HepG2 (cell line): ENCODE results near the gene DLL1. TPM values are rescaled to one million over a fixed set of nuclear protein-coding genes. Genes with fewer than 3 reads are reported as not detected.

Source experiments
- AKAP8 ChIP-seq: sonication (generic); formaldehyde crosslinking; IDR thresholded peaks from 2 replicates; pipeline ENCODE4 v1.5.1; 2020; ENCODE audit warnings: mild to moderate bottlenecking, missing genetic modification reagents
- CBX1 ChIP-seq: IDR thresholded peaks from one replicate; pipeline ENCODE4 v1.6.1; 2016; ENCODE audit warnings: antibody characterized with exemption, low read depth
- CC2D1A ChIP-seq: sonication (generic); formaldehyde crosslinking; IDR thresholded peaks from 2 replicates; pipeline ENCODE4 v1.8.1; 2023; ENCODE audit warnings: mild to moderate bottlenecking, missing genetic modification reagents
- FOXA1 ChIP-seq, 2 experiments: fragments of 450-650 bp in 1 of 2; sonication (generic) in 1 of 2; formaldehyde crosslinking in 1 of 2; IDR thresholded peaks; 2 replicates each; pipeline versions ENCODE4 v1.4.0 to v1.6.1; 2016 to 2020; ENCODE audit warnings: missing genetic modification reagents in 1 of 2
- FOXO1 ChIP-seq: sonication (generic); formaldehyde crosslinking; IDR thresholded peaks from 2 replicates; pipeline ENCODE4 v1.4.0; 2020; ENCODE audit warnings: missing genetic modification reagents
- IKZF4 ChIP-seq: sonication (generic); formaldehyde crosslinking; IDR thresholded peaks from 2 replicates; pipeline ENCODE4 v1.5.1; 2020; ENCODE audit warnings: borderline replicate concordance, mild to moderate bottlenecking, low read depth, missing genetic modification reagents; ENCODE audit errors: not compliant biosample characterization
- KDM2A ChIP-seq: sonication (generic); formaldehyde crosslinking; IDR thresholded peaks from 2 replicates; pipeline ENCODE4 v1.4.0; 2020; ENCODE audit warnings: low read depth, missing genetic modification reagents, borderline replicate concordance
- PAWR ChIP-seq: sonication (generic); formaldehyde crosslinking; IDR thresholded peaks from 2 replicates; pipeline ENCODE4 v1.4.0; 2020; ENCODE audit warnings: missing genetic modification reagents, mild to moderate bottlenecking, borderline replicate concordance
- POLR2G ChIP-seq: fragments of 200-400 bp; formaldehyde crosslinking; IDR thresholded peaks from 2 replicates; pipeline ENCODE4 v1.6.1; 2018; ENCODE audit warnings: mild to moderate bottlenecking, low read depth, low read length, moderate library complexity
- ZMYM4 ChIP-seq: sonication (generic); formaldehyde crosslinking; IDR thresholded peaks from 2 replicates; pipeline ENCODE4 v1.8.1; 2023; ENCODE audit warnings: mild to moderate bottlenecking, missing genetic modification reagents
- ZNF263 ChIP-seq: sonication (generic); formaldehyde crosslinking; IDR thresholded peaks from 2 replicates; pipeline ENCODE4 v1.4.0; 2020; ENCODE audit warnings: missing genetic modification reagents
- ZNF292 ChIP-seq: sonication (generic); formaldehyde crosslinking; IDR thresholded peaks from 2 replicates; pipeline ENCODE4 v1.8.1; 2022; ENCODE audit warnings: mild to moderate bottlenecking, low read depth, missing genetic modification reagents, borderline replicate concordance
- ZNF496 ChIP-seq: sonication (generic); formaldehyde crosslinking; IDR thresholded peaks from 2 replicates; pipeline ENCODE4 v1.8.1; 2023; ENCODE audit warnings: mild to moderate bottlenecking, moderate library complexity, missing genetic modification reagents; ENCODE audit not compliant: insufficient replicate concordance
- ZNF547 ChIP-seq: sonication (generic); formaldehyde crosslinking; IDR thresholded peaks from 2 replicates; pipeline ENCODE4 v1.5.1; 2020; ENCODE audit warnings: mild to moderate bottlenecking, missing genetic modification reagents
- ZNF792 ChIP-seq: IDR thresholded peaks from 2 replicates; pipeline ENCODE4 v1.6.1; 2016
- polyA plus RNA-seq, 8 experiments: library from polyadenylated mRNA; depleted of rRNA in 3 of 8; stranded (reverse) in 7 of 8; unstranded in 1 of 8; fragments of >200 nt; fragmentation: Illumina TruSeq in 4 of 8; extraction: Trizol in 4 of 8; gene quantifications; 2 replicates each; pipeline versions ENCODE4 v1.2.1 to v1.2.3, GENCODE V29; 2011 to 2016; ENCODE audit warnings: low read depth in 4 of 8, missing spikeins in 1 of 8, mixed read lengths in 1 of 8; ENCODE audit not compliant: insufficient read depth in 1 of 8
- total RNA-seq, 5 experiments: library from RNA; depleted of rRNA; stranded (reverse); fragments of >200 nt; fragmentation: Illumina TruSeq; extraction: Trizol; gene quantifications; 2 replicates each; pipeline ENCODE4 v1.2.3, GENCODE V29; 2016; ENCODE audit warnings: low read depth in 1 of 5
- TF ChIP-seq, protein P1 (sequence below): sonication (generic); formaldehyde crosslinking; IDR thresholded peaks from 2 replicates; pipeline ENCODE4 v1.8.1; 2023; ENCODE audit warnings: mild to moderate bottlenecking, missing genetic modification reagents
- TF ChIP-seq, protein P2 (sequence below): sonication (generic); formaldehyde crosslinking; IDR thresholded peaks from 2 replicates; pipeline ENCODE4 v1.5.1; 2020; ENCODE audit warnings: missing genetic modification reagents, mild to moderate bottlenecking, borderline replicate concordance
- TF ChIP-seq, protein P3 (sequence below): sonication (generic); formaldehyde crosslinking; IDR thresholded peaks from 2 replicates; pipeline ENCODE4 v1.4.0; 2020; ENCODE audit warnings: missing genetic modification reagents
- TF ChIP-seq, protein P4 (sequence below): sonication (generic); formaldehyde crosslinking; IDR thresholded peaks from 2 replicates; pipeline ENCODE4 v1.4.0; 2020; ENCODE audit warnings: missing genetic modification reagents, borderline replicate concordance

The DLL1 gene
- total and polyA plus RNA-seq, 2 of the 13 experiments (the other 11 are each of a cell fraction or from before 2014, with no cell fraction given), result not detected

DNA sequence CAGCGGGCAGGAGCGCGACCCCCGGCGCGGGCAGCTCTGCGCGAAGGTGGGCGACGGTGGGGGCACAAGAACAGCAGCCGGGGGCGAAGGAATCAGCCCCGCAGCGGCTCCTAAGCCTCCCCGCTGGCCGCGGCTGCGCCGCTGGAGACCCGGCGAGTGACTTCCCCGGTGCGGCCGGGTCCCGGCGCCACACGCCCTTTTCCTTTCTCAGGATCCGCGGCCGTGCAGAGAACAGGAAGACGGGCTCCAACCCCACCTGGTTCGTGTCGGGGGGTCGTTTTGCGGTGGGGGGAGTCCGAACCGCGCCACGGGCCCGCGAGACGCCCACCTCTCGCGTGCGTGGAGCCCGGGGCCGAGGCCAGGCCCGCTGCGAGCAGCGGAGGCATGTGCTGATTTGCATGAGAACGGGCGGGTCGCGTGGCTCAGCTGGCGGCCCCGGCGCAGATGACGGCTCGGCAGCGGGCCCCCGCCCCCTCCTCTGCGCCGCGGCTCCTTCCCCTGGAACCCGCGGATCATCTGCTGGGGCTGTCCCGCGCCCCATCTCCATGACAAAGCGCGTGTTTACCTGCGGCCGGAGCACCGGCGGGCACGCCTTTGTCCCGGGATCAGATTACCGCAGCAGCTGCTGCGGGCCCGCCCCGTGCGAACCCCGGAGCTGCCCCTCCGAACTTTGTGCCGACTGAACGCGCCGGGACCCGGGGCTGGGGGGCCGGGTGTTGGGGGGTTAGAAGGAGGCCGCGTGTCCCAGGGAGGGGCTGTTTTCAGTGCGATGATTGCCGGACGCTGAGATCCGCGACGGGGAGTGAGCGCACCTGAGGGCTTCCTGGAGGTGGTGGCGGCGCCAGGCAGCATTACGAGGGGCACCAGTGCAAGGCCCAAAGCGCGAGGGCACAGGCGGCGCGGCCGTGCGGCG lies 4.9 kb upstream of the DLL1 start (continued):
- TF ChIP-seq, protein P1, sequence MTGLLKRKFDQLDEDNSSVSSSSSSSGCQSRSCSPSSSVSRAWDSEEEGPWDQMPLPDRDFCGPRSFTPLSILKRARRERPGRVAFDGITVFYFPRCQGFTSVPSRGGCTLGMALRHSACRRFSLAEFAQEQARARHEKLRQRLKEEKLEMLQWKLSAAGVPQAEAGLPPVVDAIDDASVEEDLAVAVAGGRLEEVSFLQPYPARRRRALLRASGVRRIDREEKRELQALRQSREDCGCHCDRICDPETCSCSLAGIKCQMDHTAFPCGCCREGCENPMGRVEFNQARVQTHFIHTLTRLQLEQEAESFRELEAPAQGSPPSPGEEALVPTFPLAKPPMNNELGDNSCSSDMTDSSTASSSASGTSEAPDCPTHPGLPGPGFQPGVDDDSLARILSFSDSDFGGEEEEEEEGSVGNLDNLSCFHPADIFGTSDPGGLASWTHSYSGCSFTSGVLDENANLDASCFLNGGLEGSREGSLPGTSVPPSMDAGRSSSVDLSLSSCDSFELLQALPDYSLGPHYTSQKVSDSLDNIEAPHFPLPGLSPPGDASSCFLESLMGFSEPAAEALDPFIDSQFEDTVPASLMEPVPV (CRISPR knock-in tag), result 0 out of 2 replicates have a peak, but pooled peaks have one; percentile 32
- no peak for TF ChIP-seq CC2D1A (CRISPR knock-in tag)
- no peak for TF ChIP-seq ZNF496 (CRISPR knock-in tag)
- TF ChIP-seq ZNF292 (CRISPR knock-in tag), result no peak
- TF ChIP-seq ZNF792 (CRISPR knock-in tag), result 0 out of 2 replicates have a peak, but pooled peaks have one; percentile 39
- no peak for TF ChIP-seq POLR2G
- peak; percentile 51; the same call in 1 of the 2 replicates for TF ChIP-seq ZMYM4 (CRISPR knock-in tag)
- TF ChIP-seq ZNF263 (CRISPR knock-in tag), result peak; percentile 58
- no peak for TF ChIP-seq FOXA1 (IDR thresholded peaks at IDR 0.05)
- peak; percentile 64 for TF ChIP-seq FOXA1 (CRISPR knock-in tag; IDR thresholded peaks at IDR 0.05)
- TF ChIP-seq PAWR (CRISPR knock-in tag), result 0 out of 2 replicates have a peak, but pooled peaks have one; percentile 32
- 0 out of 2 replicates have a peak, but pooled peaks have one; percentile 37 for TF ChIP-seq KDM2A (CRISPR knock-in tag)
- TF ChIP-seq AKAP8 (CRISPR knock-in tag), result no peak
- TF ChIP-seq, protein P2, sequence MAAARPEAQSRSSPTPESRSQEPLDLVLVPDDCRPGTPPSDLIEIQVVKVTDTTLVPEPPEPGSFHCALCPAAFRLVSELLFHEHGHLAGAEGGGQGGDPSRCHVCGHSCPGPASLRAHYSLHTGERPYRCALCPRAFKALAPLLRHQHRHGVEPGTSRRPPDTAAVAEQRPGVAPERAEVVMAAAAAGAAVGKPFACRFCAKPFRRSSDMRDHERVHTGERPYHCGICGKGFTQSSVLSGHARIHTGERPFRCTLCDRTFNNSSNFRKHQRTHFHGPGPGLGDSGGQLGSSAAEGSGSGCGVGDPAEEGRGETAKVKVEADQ (CRISPR knock-in tag), result no peak
- no peak for TF ChIP-seq CBX1
- TF ChIP-seq IKZF4, result no peak
- TF ChIP-seq FOXO1 (CRISPR knock-in tag), result peak; percentile 25; the same call in 1 of the 2 replicates
- peak; percentile 68; the same call in 1 of the 2 replicates for TF ChIP-seq ZNF547 (CRISPR knock-in tag)
- TF ChIP-seq, protein P3, sequence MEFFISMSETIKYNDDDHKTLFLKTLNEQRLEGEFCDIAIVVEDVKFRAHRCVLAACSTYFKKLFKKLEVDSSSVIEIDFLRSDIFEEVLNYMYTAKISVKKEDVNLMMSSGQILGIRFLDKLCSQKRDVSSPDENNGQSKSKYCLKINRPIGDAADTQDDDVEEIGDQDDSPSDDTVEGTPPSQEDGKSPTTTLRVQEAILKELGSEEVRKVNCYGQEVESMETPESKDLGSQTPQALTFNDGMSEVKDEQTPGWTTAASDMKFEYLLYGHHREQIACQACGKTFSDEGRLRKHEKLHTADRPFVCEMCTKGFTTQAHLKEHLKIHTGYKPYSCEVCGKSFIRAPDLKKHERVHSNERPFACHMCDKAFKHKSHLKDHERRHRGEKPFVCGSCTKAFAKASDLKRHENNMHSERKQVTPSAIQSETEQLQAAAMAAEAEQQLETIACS (CRISPR knock-in tag), result no peak
- TF ChIP-seq, protein P4, sequence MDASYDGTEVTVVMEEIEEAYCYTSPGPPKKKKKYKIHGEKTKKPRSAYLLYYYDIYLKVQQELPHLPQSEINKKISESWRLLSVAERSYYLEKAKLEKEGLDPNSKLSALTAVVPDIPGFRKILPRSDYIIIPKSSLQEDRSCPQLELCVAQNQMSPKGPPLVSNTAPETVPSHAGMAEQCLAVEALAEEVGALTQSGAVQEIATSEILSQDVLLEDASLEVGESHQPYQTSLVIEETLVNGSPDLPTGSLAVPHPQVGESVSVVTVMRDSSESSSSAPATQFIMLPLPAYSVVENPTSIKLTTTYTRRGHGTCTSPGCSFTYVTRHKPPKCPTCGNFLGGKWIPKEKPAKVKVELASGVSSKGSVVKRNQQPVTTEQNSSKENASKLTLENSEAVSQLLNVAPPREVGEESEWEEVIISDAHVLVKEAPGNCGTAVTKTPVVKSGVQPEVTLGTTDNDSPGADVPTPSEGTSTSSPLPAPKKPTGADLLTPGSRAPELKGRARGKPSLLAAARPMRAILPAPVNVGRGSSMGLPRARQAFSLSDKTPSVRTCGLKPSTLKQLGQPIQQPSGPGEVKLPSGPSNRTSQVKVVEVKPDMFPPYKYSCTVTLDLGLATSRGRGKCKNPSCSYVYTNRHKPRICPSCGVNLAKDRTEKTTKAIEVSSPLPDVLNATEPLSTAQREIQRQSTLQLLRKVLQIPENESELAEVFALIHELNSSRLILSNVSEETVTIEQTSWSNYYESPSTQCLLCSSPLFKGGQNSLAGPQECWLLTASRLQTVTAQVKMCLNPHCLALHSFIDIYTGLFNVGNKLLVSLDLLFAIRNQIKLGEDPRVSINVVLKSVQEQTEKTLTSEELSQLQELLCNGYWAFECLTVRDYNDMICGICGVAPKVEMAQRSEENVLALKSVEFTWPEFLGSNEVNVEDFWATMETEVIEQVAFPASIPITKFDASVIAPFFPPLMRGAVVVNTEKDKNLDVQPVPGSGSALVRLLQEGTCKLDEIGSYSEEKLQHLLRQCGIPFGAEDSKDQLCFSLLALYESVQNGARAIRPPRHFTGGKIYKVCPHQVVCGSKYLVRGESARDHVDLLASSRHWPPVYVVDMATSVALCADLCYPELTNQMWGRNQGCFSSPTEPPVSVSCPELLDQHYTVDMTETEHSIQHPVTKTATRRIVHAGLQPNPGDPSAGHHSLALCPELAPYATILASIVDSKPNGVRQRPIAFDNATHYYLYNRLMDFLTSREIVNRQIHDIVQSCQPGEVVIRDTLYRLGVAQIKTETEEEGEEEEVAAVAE (CRISPR knock-in tag), result 0 out of 2 replicates have a peak, but pooled peaks have one; percentile 29
